GM19351 (cell line): Measurements from ENCODE around the gene DTNB.

Source experiments
- ATAC-seq: cut with Tn5 transposase; IDR thresholded peaks from one replicate; pipeline ENCODE4 v1.9.1; 2021; ENCODE audit warnings: mild to moderate bottlenecking, moderate library complexity; ENCODE audit not compliant: unreplicated experiment

Gene DTNB

GRCh38 chr2:25355270-25355669 is 318.1 kb downstream of the DTNB start:
- no peak for ATAC-seq

DNA sequence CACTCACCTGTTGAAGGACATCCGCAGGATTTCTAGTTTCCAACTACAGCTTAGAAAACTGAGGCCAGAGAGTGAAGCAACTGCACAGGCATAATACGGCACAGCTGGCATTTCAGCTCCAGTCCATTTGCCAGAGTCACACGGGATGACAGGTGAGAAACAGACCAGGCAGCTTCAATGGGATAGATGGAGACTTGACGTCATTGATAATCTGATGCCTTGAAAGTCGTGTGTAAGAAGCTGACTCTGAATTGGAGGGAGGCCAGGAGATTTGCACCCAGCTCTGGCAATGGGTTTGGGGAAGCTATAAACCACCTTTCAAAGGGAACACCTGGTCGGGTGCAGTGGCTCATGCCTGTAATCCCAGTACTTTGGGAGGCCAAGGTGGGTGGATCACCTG is 319.3 kb downstream of the DTNB start:
- no peak for ATAC-seq

DNA sequence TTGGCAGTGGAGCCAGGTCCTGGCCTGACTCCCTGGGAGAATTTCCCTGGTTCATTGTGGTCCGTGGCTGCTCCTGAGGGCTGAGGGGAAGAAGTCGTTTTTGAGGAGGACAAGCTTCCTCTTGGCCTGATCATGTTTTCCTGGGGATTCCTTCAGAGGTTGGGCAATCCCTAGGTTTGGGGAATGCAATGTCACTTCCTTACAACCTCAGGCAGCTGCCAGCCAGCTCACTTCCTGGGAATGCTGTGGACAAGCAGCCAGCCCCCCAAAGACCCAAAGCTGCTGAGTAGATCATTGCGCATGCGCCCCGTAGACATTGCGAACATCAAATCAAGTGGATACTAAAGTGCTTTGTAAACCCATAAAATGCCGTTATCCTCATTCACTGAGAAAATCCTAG is 324.0 kb downstream of the DTNB start:
- no peak for ATAC-seq

DNA sequence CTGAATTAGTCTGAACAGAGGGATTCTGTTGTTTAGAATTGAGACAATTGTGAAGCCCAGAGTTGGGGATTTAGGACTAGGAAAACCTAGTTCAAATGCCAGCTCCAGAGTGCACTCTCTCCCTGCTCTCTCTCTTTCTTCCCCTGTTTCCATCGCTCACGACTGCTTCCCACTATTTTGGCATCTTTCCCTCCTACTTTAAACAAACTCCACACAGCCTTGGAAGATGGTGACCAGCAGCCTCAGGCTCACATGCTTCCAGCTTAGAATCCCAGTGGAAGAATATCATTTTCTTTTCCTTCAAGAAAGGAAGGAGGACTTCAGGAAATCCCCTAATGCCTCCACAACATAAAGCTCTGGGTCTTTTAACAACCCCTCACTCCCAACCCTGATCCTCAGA is 325.5 kb downstream of the DTNB start:
- no peak for ATAC-seq

DNA sequence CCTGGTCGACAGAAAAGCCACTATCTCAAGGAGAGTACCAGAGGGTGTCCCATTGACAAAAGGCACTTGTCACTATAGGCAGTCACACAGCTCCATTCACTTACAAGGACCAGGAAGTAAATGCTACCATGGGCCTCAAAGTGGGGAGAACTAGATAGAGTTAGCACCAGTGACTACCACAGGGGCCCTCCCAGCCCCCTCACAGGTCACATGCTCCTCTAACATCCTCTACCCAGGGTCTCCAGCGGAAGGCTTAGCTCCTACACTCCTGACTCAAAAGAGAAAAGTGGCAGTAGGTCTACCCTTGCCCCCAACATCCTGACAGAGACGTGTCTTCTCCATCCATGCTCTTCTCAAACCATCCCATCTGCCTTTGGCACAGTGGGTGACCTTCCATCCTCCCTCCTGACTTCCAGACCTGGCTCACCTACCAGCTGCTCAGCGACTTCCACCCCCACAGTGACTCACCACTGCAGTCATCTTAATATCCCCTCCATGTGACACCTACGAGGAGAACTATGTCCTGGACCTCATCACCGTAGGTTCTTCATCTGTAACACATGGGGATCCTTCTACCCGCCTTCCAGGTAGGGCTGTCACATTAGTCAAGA is 326.1 kb downstream of the DTNB start:
- no peak for ATAC-seq

DNA sequence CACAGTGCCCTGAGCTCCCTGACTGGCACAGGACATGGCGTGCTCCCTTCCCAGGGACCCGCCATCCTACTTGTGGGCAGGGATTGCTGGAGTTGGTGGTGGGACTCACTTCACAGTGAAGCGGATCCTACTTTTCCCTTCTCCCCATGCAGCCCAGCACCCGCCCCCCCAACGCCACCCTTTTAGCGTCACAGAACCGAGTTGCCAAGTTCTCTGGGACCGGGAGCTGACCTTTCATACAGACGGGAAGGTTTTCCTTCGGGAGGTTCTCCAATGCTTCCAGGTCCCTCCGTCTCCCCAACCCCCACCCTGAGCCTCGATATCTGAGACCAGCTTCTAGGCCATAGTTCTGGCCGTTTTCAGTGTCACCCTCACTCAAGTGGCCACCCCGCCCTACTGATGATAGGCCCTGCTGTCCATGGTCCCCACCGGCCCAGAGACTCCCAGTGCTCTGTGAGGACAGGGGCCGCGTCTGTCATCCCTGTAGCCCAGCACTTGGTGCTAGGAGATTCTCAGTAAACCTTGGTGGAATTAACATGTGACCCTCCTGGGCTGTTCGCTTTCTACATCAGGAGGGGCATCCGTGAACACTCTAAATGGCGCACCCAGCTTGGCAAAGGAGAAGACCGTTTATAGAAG is 330.1 kb downstream of the DTNB start:
- no peak for ATAC-seq

- peak; percentile 77 for ATAC-seq
These were observed 330.8 kb downstream of the DTNB start for GRCh38 chr2:25342372-25343186.

DNA sequence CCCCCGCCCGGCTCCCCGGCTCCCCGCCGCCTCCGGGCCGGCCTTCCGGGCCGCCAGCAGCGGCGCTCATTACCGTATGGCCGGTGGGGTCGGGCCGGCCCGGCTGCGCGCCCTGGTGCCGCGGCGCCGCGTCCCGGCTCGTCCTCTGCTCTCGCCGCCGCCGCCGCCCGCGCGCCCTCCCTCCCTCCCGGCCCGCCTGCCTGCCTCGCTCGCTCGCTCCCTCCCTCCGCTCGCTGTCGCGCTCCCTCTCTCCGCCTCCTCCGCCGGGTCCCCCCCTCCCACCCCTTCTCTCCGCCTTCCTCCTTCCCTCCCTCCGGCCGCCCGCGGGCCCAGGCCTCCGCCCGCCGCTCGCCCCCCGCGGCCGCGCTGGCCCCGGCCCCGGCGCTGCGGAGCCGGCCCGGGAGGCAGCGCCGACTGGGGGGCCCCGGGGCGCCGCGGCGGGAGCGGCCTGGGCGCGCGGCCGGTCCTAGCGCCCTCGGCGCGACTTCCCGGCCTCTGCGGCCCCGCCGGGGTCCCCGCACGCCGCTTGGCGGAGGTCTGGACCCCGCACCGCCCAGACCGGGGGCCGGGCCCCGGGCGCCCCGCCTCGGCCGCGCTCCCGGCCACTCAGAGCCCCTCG is 331.5 kb downstream of the DTNB start, which contains the start of gene DNMT3A:
Gene DNMT3A, minus strand, starts transcription at position 173 of the 619 bp plus-strand sequence. CDS start 27,941 bp downstream, outside the sequence.
- peak; percentile 25 for ATAC-seq

DNA sequence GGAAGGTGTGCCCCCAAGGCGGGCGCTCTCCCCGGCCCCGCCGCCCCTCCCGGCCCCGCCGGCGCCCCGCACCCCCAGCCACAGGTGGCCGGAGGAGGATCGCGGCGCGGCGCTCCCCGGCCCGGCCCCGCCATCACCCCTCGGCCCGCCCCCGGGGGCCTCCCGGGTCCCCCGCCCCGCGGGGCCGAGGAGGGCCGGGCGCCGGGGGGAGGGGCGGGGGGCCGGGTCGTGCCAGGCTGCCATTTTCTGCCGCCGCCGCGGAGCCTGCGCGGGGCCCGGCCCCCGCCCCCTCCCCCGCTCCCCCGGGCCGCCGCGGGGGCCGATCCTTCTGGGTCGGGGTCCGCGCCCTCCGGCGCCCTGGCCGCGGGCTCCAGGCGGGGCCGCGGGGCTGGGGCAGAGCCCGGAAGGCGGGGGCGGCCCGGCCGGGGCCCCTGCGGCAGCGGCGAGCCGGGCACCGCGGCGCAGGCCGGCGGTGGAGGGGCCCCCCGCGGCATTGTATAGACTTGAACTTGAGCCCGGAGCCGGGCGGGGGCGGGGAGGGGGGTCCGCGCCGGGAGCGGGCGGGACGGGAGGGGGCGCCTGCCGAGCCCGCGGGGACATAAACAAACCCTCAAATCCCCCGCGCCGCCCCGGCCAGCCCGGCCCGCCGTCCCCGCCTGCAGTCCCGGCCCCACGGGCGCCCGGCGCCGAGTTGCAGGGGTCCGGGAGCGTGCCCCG is 332.2 kb downstream of the DTNB start:
- peak; percentile 24 for ATAC-seq

- ATAC-seq, result no peak
These were observed 333.0 kb downstream of the DTNB start for GRCh38 chr2:25340181-25340921.

- no peak for ATAC-seq
These were observed 333.6 kb downstream of the DTNB start for GRCh38 chr2:25339791-25340180.

GRCh38 chr2:25339211-25339674 is 334.1 kb downstream of the DTNB start:
- no peak for ATAC-seq

GRCh38 chr2:25338401-25338800 is 335.0 kb downstream of the DTNB start:
- no peak for ATAC-seq

DNA sequence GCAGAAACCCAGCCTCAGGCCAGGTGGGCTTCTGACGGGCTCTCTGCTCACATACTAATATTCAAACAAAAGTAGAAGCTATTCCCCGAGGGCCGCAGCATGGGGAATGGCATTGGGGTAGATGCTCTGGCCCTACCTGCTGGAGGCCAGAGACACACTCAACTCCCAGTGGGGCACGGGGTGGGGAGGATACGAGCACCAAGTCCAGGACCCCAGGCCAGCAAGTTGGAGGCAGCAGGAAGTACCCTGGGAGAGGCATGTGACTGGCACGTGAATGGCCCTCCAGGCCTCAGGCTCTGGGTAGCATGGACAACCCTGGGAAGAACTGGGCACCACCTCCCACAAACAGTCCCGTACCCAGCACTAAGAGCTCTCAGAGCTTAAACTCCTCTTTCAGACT is 335.5 kb downstream of the DTNB start:
- ATAC-seq, result no peak

GRCh38 chr2:25337276-25337675 is 336.1 kb downstream of the DTNB start:
- ATAC-seq, result no peak

DNA sequence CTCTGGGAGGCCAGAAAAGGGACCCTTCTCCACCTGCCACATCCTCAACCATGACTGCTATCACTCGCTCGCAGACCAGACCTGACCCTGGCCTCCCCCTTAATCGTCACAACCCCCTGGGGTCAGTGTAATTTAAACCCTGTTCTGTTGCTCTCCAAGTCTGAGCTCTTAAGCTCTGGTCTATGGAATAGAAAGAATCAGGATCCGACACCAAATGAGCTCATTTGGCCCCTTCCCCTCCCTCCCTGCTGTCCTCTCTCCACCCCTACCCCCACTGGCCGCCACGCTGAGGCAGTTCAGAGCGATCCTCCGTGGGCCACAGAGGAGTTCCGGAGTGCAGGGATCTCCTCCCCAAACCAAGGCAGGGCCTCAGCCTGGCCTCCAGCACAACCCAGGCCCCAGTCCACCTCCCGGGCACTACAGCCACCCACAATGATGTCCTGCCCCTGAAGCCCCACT is 337.0 kb downstream of the DTNB start:
- ATAC-seq, result no peak

- ATAC-seq, result no peak
These were observed 337.4 kb downstream of the DTNB start for GRCh38 chr2:25335971-25336370.

DNA sequence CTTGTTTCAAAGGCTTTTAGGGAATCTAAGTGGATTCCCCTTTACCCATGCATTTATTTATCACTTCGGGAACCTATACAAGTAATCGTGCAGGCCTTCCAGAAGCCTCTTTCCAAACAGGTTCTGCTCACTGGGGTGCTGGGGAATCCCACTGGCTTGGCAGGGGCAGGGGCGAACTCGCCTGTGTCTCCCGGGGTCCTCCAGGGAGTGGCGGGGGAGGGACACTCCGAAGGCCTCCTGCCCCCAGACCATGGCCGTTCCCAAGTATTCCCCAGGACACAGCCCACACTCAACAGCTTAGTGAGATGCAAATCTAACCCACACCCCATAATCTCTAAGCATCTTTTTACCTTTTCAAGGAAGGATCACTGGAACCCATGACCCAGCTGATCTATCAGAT is 338.2 kb downstream of the DTNB start:
- no peak for ATAC-seq

GRCh38 chr2:25334482-25334881 is 338.9 kb downstream of the DTNB start:
- ATAC-seq, result no peak

DNA sequence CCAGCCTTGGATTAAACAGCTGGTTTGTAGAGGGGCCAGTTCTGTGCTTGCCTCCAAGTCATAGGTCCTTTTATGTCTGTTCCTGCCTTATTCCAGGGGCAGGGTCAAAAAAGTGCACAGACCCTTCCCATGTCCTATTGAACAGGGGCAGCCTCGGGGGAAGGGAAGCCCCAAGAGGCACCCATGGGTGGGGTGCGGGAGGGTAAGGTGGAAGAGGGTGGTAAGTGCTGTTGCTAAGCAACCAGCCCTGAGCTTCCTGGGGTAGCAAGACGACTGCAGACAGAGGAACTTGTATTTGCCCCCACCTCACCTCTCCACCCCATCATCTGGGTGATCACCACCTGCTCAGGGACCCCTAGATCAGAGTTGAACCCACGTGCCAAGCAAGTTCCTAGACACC is 339.4 kb downstream of the DTNB start:
- ATAC-seq, result no peak
